B cell (primary cell): ENCODE data around the gene ETFA. TPM values are rescaled to one million over a fixed set of nuclear protein-coding genes. Genes with fewer than 3 reads are reported as not detected.

Experiments
- ATAC-seq: fragments of 200-7000 bp; cut with Tn5 transposase; one replicate; pipeline ENCODE4 v1.10.0; 2021; ENCODE audit warnings: low read depth, mild to moderate bottlenecking, moderate number of reproducible peaks, moderate library complexity
- CTCF ChIA-PET: fragments of 350-600 bp; sonication (Branson Sonifier 250); formaldehyde crosslinking; loops from one replicate; lab custom pipeline; 2021; ENCODE audit warnings: antibody characterized with exemption, inconsistent platforms; lab: Charles Lee
- POLR2A ChIA-PET: fragments of 350-600 bp; sonication (Branson Sonifier 250); formaldehyde crosslinking; loops from one replicate; lab custom pipeline; 2021; ENCODE audit warnings: antibody characterized with exemption; lab: Charles Lee
- DNase-seq: peaks from one replicate; pipeline ENCODE4 v3.0.0; 2013
- H2AFZ ChIP-seq: 2 replicates; pipeline ENCODE4 v1.6.1; 2012; ENCODE audit warnings: mild to moderate bottlenecking, low read depth, low read length; ENCODE audit not compliant: insufficient read depth, poor library complexity, severe bottlenecking
- H3K27ac ChIP-seq, 2 donors: 1 replicate in 1 of 2; 2 replicates in 1 of 2; pipeline ENCODE4 v1.5.1; 2012 to 2013; ENCODE audit warnings: low read length in 2 of 2, mild to moderate bottlenecking in 2 of 2, moderate library complexity in 1 of 2
- H3K27me3 ChIP-seq, 4 experiments: fragments of 200-600 bp in 1 of 4; sonication (generic) in 1 of 4; replicated peaks in 1 of 4; 1 replicate in 2 of 4; 2 replicates in 2 of 4; pipeline versions ENCODE4 v1.6.1 to v1.7.0; 2013 to 2016; ENCODE audit warnings: low read length in 3 of 4, mild to moderate bottlenecking in 2 of 4, mixed read lengths in 1 of 4, moderate library complexity in 1 of 4; ENCODE audit not compliant: insufficient read depth in 4 of 4, control insufficient read depth in 3 of 4; ENCODE audit errors: control extremely low read depth in 1 of 4
- H3K36me3 ChIP-seq, 2 experiments: replicated peaks in 1 of 2; 1 replicate in 1 of 2; 2 replicates in 1 of 2; pipeline versions ENCODE4 v1.6.1 to v1.7.1; 2013; ENCODE audit warnings: low read length in 1 of 2; ENCODE audit not compliant: insufficient read depth in 2 of 2, control insufficient read depth in 1 of 2; ENCODE audit errors: control extremely low read depth in 1 of 2, extremely low read depth in 1 of 2
- H3K4me1 ChIP-seq, 2 donors: fragments of 200-600 bp in 1 of 2; sonication (generic) in 1 of 2; 1 replicate in 1 of 2; 2 replicates in 1 of 2; pipeline versions ENCODE4 v1.5.1 to v1.6.1; 2013 to 2017; ENCODE audit warnings: low read length in 2 of 2; ENCODE audit not compliant: control insufficient read depth in 2 of 2, insufficient read depth in 2 of 2
- H3K4me2 ChIP-seq: replicated peaks from 2 replicates; pipeline ENCODE3; 2012; ENCODE audit warnings: mild to moderate bottlenecking, low read depth, low read length; ENCODE audit not compliant: poor library complexity, severe bottlenecking
- H3K4me3 ChIP-seq, 5 experiments: fragments of 200-600 bp in 1 of 5; sonication (generic) in 1 of 5; 1 replicate in 3 of 5; 2 replicates in 2 of 5; pipeline versions ENCODE4 v1.5.1 to v1.7.0; 2011 to 2016; ENCODE audit warnings: low read length in 4 of 5, mild to moderate bottlenecking in 4 of 5, low read depth in 2 of 5, control low read depth in 1 of 5, moderate library complexity in 1 of 5; ENCODE audit not compliant: insufficient read depth in 1 of 5; ENCODE audit errors: control extremely low read depth in 1 of 5, extremely low read depth in 1 of 5
- H3K79me2 ChIP-seq: fragments of 200-600 bp; sonication (generic); one replicate; pipeline ENCODE4 v1.6.0; 2016; ENCODE audit warnings: low read length; ENCODE audit not compliant: control insufficient read depth, insufficient read depth
- H3K9ac ChIP-seq: fragments of 200-600 bp; sonication (generic); 2 replicates; pipeline ENCODE4 v1.6.1; 2017; ENCODE audit warnings: mild to moderate bottlenecking, low read length, moderate library complexity
- H3K9me3 ChIP-seq, 3 donors: one replicate each; pipeline versions ENCODE4 v1.6.1 to v1.7.1; 2013; ENCODE audit warnings: low read length in 2 of 3; ENCODE audit not compliant: control insufficient read depth in 2 of 3, insufficient read depth in 1 of 3; ENCODE audit errors: control extremely low read depth in 1 of 3
- H4K20me1 ChIP-seq: 2 replicates; pipeline ENCODE4 v1.6.0; 2012; ENCODE audit warnings: mild to moderate bottlenecking, low read length; ENCODE audit not compliant: insufficient read depth, control insufficient read depth, poor library complexity, severe bottlenecking
- H3K27ac Mint-ChIP-seq: one replicate; pipeline ENCODE4 v1.8.0; 2021; ENCODE audit warnings: mixed read lengths
- H3K27me3 Mint-ChIP-seq: one replicate; pipeline ENCODE4 v1.8.0; 2021; ENCODE audit warnings: mixed read lengths
- H3K4me1 Mint-ChIP-seq: one replicate; pipeline ENCODE4 v1.8.0; 2021; ENCODE audit warnings: mixed read lengths
- H3K4me3 Mint-ChIP-seq: one replicate; pipeline ENCODE4 v1.8.0; 2021; ENCODE audit warnings: mixed read lengths
- H3K9me3 Mint-ChIP-seq: one replicate; pipeline ENCODE4 v1.8.0; 2022; ENCODE audit warnings: mixed read lengths; ENCODE audit not compliant: insufficient read depth
- CTCF ChIP-seq: fragments of 200-600 bp; IDR thresholded peaks from one replicate; pipeline ENCODE4 v1.8.0; 2022; ENCODE audit warnings: antibody characterized with exemption, mild to moderate bottlenecking
- EZH2 ChIP-seq: IDR thresholded peaks from 2 replicates; pipeline ENCODE4 v1.6.1; 2012; ENCODE audit warnings: borderline replicate concordance, low read depth, mild to moderate bottlenecking, moderate library complexity, low read length; ENCODE audit not compliant: insufficient read depth, poor library complexity, severe bottlenecking
- WGBS: methylation state at CpG from one replicate; pipeline ENCODE4 v1.1.5; 2013; ENCODE audit warnings: missing lambda C conversion rate; ENCODE audit not compliant: insufficient coverage; 5-methylcytosine and 5-hydroxymethylcytosine counted together
- intact Hi-C: fragments of 100-400 bp; cut with micrococcal nuclease; formaldehyde crosslinking; loops from one replicate; pipeline ENCODE4 v1.10.0; 2022
- polyA plus RNA-seq: library from polyadenylated mRNA; depleted of rRNA; stranded (reverse); fragments of >200 nt; gene quantifications from 2 replicates; pipeline ENCODE4 v1.2.3, GENCODE V29; 2012
- total RNA-seq, 2 donors: library from RNA; stranded (reverse); fragments of 120-200 nt in 1 of 2; gene quantifications; 1 replicate in 1 of 2; 2 replicates in 1 of 2; pipeline versions ENCODE4 v1.2.3 to v1.2.4, GENCODE V29; 2013 to 2022

ETFA gene
- total and polyA plus RNA-seq, 2 donors (not counting 1 experiment from before 2014, with no cell fraction given): 34.9 to 68.8 TPM

- Histone ChIP-seq H3K4me2 (no peak overlapping the region), H3K79me2 (peaks cover 41% of the 10 kb centered on the region), H3K9me3 (no peaks in the 10 kb centered on the region), H3K4me1 (peaks cover 11 to 12% of the 10 kb centered on the region in 2 donors), H2AFZ (no peak overlapping the region), H3K9ac (no peak overlapping the region), H3K27me3 (peaks cover 0 to 5% (median 1%) of the 10 kb centered on the region in 4 experiments), H3K4me3 (no peak overlapping the region), H3K27ac (no peak overlapping the region), H3K36me3 (peaks cover 0 to 2% of the 10 kb centered on the region in 2 experiments), H4K20me1 (peaks cover 16% of the 10 kb centered on the region)
- peak overlapping the region; percentile 74 for H3K4me3 Mint-ChIP-seq
- no peak for ATAC-seq
- DNase-seq: no peak
- 97% methylated on average over 6 of the region's 7 CpGs for WGBS
- POLR2A ChIA-PET: interaction anchor here (1.2 to 1.8 kb wide), 2 partner anchors 27 to 116 kb away, joined by 3 to 7 read pairs; no protein-coding TSS in a partner anchor
- peak overlapping the region; percentile 66 for H3K27ac Mint-ChIP-seq
- peaks cover 30% of the 10 kb centered on the region for H3K4me1 Mint-ChIP-seq
- H3K27me3 Mint-ChIP-seq: no peaks in the 10 kb centered on the region
- no peaks in the 10 kb centered on the region for H3K9me3 Mint-ChIP-seq
- TF ChIP-seq EZH2 (no peak), CTCF (no peak)
- CTCF ChIA-PET: no interaction called here
- intact Hi-C loops: no loop called here
Measured at GRCh38 chr15:76312540-76313174, 1.4 kb upstream of the ETFA start.

DNA sequence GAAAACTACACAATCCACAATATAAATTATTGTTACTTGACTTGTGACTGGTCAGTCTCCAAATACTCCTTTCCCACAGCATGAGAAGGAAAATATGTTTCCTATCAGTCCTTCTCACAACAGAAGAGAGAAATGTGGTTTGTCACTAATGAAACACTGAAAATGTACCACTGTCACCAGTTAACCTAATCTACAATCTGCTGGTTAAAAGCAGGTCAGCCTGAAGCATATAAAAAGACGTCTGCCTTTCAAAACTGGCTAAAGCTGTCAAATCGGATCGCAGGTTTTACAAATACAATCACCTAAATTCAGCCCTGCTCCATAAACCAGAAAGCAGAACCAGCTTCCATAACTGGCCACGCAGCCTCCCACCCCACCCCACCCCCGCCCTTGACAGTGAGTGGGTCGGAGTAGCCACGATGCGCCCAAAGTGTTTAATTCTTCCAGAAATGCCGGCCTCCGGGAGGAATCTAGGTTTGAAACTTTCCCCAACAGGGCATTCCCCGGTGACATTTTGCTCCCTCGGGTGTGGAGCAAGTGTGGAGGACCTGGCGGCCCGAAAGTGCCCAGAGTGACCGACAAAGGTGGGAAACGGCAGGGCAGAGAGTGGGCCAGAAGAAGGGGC is 682 bp downstream of the ETFA start:
- Histone ChIP-seq H3K4me1 (peaks cover 11 to 12% of the 10 kb centered on the region in 2 donors), H2AFZ (peak overlapping the region; percentile 86), H3K27ac (peak overlapping the region; percentile 60 to 83), H4K20me1 (peaks cover 22% of the 10 kb centered on the region), H3K9ac (peak overlapping the region; percentile 88), H3K4me2 (peak overlapping the region; percentile 92), H3K27me3 (peaks cover 0 to 5% (median 0%) of the 10 kb centered on the region in 4 experiments), H3K9me3 (no peaks in the 10 kb centered on the region), H3K36me3 (peaks cover 0 to 2% of the 10 kb centered on the region in 2 experiments), H3K4me3 (peak overlapping the region; percentile 19 to 89 (median 84)), H3K79me2 (peaks cover 60% of the 10 kb centered on the region)
- Mint-ChIP-seq H3K27ac (peak overlapping the region; percentile 88), H3K4me1 (peaks cover 38% of the 10 kb centered on the region), H3K9me3 (no peaks in the 10 kb centered on the region), H3K4me3 (peak overlapping the region; percentile 89), H3K27me3 (no peaks in the 10 kb centered on the region)
- ChIA-PET CTCF (no interaction called here), POLR2A (interaction anchor here (0.5 to 1.8 kb wide), 3 partner anchors 25 to 40 kb away, joined by 3 to 13 read pairs (median 7); no protein-coding TSS in a partner anchor)
- no peak for ATAC-seq
- WGBS: 0% methylated on average over 16 of the region's 16 CpGs
- intact Hi-C loops: loop anchor here (2.0 kb wide), 1 partner anchor 26 kb away; the partner anchor contains the start of gene ISL2
- no peak for TF ChIP-seq CTCF
- TF ChIP-seq EZH2: no peak
- no peak for DNase-seq
